ENCODE results near the gene NSMCE3.
"Not testable (repeated sequence)": the region's sequence is repeated elsewhere in the genome, so short reads cannot be mapped to it uniquely, and the experiment has no call there.

Gene NSMCE3

DNA sequence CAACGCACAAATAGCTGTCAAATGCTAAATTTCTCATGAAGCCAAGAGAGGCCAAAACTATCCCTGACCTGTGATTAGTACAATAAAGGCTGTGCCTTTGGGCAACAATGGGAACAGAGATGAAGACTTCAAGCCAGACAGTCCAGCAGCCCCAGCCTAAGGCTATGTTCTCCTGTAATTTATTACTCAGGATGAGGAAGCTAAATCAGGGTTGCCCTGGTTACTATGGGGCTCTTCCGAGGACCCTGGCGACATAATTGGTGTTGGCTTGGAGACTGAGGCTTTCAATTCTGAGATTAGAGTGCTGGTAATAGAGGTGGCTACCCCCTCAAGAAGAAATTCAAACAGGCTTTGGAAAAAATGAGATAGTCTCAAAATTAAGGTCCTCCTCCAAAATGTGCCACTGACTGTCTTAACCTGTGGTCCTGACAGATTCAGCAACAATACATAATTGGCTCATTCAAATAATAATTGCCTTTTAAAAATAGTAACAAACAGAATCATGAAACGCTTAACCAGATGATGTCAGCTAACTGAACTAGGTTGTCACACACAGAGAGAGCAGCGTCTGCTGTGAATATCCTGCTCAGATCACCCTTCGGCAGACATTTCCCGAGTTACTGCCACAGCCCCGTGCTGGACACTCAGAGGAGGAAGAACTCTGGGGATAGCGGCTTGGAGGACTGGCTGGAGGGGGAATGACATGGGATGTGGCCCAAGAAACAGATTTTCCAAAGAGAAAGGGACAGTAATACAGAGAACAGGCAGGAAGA lies 43.0 kb downstream of the NSMCE3 start:
- DNase-seq (ENCODE audit: low read depth), result no peak
- in situ Hi-C loops (cut with HindIII; ENCODE audit: low sequenced_read_pairs), result loop anchor here (25.0 kb wide), 1 partner anchor 311 kb away; no protein-coding TSS in a partner anchor
- H3K4me3 ChIP-seq (ENCODE audit: low read depth, low read length), result no peak overlapping the region
- TF ChIP-seq, protein P1, sequence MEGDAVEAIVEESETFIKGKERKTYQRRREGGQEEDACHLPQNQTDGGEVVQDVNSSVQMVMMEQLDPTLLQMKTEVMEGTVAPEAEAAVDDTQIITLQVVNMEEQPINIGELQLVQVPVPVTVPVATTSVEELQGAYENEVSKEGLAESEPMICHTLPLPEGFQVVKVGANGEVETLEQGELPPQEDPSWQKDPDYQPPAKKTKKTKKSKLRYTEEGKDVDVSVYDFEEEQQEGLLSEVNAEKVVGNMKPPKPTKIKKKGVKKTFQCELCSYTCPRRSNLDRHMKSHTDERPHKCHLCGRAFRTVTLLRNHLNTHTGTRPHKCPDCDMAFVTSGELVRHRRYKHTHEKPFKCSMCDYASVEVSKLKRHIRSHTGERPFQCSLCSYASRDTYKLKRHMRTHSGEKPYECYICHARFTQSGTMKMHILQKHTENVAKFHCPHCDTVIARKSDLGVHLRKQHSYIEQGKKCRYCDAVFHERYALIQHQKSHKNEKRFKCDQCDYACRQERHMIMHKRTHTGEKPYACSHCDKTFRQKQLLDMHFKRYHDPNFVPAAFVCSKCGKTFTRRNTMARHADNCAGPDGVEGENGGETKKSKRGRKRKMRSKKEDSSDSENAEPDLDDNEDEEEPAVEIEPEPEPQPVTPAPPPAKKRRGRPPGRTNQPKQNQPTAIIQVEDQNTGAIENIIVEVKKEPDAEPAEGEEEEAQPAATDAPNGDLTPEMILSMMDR (IDR thresholded peaks at IDR 0.05; ENCODE audit: low read depth, low read length, missing control alignments), result no peak

DNA sequence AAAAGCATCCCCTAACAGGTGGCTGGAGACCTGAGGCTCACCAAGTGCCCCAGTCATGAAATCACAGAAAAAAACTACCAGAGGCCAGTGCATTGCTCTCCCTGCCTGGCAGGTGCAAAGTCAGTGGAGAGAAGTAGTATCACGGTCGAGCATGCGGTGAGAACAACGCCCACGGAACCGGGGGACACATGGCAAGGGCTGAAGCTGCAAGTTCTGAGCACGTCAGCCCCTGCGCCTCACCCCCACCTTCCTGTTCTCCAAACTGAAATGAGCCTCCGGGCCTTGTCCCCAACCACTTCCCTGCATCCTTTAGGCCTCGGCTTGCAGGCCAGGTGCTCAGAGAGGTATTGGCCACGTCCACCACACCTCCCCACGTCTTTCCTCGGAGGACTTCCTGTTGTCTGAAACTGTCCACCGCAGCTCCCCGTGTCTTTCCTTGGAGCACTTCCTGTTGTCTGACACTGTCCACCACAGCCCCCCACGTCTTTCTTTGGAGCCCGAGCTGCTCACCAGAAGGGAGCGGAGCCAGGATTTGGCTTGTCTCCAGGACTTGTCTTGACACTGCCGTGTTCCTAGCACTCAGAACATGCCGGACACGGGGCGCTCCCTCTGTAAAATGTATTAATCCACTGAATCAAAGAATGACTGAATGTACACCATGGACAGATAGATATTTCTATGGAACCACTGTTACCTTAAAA lies 43.9 kb downstream of the NSMCE3 start:
- TF ChIP-seq, protein P1 (IDR thresholded peaks at IDR 0.05; ENCODE audit: low read depth, low read length, missing control alignments), result no peak
- no peak overlapping the region for H3K4me3 ChIP-seq (ENCODE audit: low read depth, low read length)
- in situ Hi-C loops (cut with HindIII; ENCODE audit: low sequenced_read_pairs), result loop anchor here (25.0 kb wide), 1 partner anchor 312 kb away; no protein-coding TSS in a partner anchor
- no peak for DNase-seq (ENCODE audit: low read depth)

DNA sequence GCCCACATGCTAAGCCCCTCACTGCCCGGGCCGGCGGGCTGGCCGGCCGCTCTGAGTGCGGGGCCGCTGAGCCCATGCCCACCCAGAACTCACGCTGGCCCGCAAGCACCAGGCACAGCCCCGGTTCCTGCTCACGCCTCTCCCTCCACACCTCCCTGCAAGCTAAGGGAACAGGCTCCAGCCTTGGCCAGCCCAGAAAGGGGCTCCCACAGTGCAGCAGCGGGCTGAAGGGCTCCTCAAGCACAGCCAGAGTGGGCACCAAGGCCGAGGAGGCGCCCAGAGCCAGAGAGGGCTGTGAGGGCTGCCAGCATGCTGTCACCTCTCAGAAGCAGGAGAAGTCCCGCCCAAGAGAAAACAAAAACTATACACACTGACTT lies 44.6 kb downstream of the NSMCE3 start:
- DNase-seq (ENCODE audit: low read depth); H3K4me3 ChIP-seq (ENCODE audit: low read depth, low read length): not testable (repeated sequence)
- in situ Hi-C loops (cut with HindIII; ENCODE audit: low sequenced_read_pairs), result loop anchor here (25.0 kb wide), 1 partner anchor 312 kb away; no protein-coding TSS in a partner anchor

DNA sequence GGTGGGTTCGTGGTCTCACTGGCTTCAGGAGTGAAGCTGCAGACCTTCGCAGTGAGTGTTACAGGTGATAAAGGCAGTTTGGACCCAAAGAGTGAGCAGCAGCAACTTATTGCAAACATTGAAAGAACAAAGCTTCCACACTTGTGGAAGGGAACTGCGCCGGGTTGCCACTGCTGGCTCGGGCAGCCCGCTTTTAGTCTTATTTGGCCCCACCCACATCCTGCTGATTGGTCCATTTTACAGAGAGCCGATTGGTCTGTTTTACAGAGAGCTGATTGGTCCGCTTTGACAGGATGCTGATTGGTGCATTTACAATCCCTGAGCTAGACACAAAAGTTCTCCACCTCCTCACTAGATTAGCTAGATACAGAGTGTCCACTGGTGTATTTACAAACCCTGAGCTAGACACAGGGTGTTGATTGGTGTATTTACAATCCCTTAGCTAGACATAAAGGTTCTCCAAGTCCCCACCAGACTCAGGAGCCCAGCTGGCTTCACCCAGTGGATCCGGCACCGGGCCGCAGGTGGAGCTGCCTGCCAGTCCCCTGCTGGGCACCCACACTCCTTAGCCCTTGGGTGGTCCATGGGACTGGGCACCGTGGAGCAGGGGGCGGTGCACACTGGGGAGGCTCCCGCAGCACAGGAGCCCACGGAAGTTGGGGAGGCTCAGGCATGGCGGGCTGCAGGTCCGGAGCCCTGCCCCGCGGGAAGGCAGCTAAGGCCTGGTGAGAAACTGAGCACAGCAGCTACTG lies 45.2 kb downstream of the NSMCE3 start:
- DNase-seq (ENCODE audit: low read depth); in situ Hi-C loops (cut with HindIII; ENCODE audit: low sequenced_read_pairs); H3K4me3 ChIP-seq (ENCODE audit: low read depth, low read length): not testable (repeated sequence)

DNA sequence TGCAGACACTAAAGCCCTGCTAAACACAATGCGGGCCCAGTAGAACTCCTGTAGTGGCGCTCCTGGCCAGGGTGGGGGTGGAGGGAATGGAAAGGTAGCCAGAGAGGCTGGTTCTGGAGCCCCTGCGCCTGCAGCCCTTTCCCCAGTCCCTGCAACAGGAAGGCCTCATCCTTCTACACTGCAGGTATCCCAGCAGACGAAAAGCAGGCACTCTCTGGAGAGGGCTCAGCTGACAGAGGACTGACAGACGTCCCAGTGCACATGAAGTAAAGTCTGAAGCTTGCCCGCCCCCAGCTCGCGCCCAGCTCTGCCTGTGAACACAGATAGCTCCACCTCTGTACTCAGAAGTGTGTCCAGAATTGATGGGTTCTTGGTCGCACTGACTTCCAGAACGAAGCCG lies 46.0 kb downstream of the NSMCE3 start:
- in situ Hi-C loops (cut with HindIII; ENCODE audit: low sequenced_read_pairs), result no loop called here
- no peak overlapping the region for H3K4me3 ChIP-seq (ENCODE audit: low read depth, low read length)
- no peak for DNase-seq (ENCODE audit: low read depth)
- TF ChIP-seq, protein P1 (IDR thresholded peaks at IDR 0.05; ENCODE audit: low read depth, low read length, missing control alignments), result no peak

DNA sequence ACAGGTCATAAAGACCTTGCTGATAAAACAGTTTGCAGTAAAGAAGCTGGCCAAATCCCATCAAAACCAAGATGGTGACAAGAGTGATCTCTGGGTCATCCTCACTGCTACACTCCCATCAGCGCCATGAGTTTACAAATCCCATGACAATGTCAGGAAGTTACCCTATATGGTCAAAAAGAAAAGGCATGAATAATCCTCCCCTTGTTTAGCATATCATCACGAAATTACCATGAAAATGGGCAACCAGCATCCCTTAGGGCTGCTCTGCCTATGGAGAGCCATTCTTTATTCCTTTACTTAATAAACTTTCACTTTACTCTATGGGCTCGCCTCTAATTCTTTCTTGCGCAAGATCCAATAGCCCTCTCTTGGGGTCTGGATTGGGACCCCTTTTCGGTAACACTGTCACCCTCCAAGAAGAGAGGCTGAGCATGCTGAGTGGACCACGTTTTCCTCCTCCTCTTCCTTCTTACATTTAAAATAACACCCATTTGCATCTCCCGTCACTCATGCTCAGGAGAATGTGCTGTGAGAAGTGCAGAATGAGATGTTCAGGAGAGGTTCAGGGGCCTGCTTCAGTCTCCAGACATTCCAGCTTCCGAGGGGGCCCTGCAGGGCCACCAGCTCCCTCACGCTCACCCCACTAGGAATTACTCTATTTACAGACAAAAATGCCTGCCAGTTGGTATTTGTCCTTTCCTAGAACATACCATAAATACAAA lies 47.3 kb downstream of the NSMCE3 start:
- in situ Hi-C loops (cut with HindIII; ENCODE audit: low sequenced_read_pairs), result no loop called here
- no peak overlapping the region for H3K4me3 ChIP-seq (ENCODE audit: low read depth, low read length)
- DNase-seq (ENCODE audit: low read depth), result no peak
- TF ChIP-seq, protein P1 (IDR thresholded peaks at IDR 0.05; ENCODE audit: low read depth, low read length, missing control alignments), result no peak

DNA sequence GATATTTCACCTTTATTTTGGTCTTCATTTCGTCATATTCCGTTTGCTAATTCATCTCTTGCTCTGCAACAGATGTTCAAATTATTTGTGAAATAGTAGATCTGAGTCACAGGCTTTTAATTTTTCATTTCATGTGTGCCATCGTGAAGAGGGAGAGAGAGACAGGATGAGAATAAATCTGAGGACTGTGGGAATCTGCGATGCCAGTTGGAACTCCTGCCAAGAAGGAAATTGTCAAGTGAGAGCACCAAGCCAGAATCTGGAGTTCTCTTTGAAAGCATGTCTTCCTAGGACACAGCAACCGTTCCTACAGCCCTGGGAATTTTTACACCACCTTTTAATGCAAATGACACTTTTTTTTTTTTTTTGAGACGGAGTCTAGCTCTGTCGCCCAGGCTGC lies 48.8 kb downstream of the NSMCE3 start:
- in situ Hi-C loops (cut with HindIII; ENCODE audit: low sequenced_read_pairs), result no loop called here
- no peak for DNase-seq (ENCODE audit: low read depth)
- TF ChIP-seq, protein P1 (IDR thresholded peaks at IDR 0.05; ENCODE audit: low read depth, low read length, missing control alignments), result no peak
- no peak overlapping the region for H3K4me3 ChIP-seq (ENCODE audit: low read depth, low read length)

Data from astrocyte of the cerebellum (primary cell).